Neural crest cell (in vitro differentiated cells): ENCODE results near the gene PRSS22. TPM values are rescaled to one million over a fixed set of nuclear protein-coding genes. Genes with fewer than 3 reads are reported as not detected.

Source experiments
- DNase-seq: peaks from one replicate; pipeline ENCODE4 v3.0.0; 2021; ENCODE audit warnings: low read depth, mixed read lengths, low spot score
- H3K27ac Mint-ChIP-seq: one replicate; pipeline ENCODE4 v1.8.0; 2021; ENCODE audit warnings: mild to moderate bottlenecking, mixed read lengths; ENCODE audit not compliant: unreplicated experiment
- H3K27me3 Mint-ChIP-seq: 2 replicates; pipeline ENCODE4 v1.8.0; 2021; ENCODE audit warnings: low read depth, mild to moderate bottlenecking, mixed read lengths
- H3K36me3 Mint-ChIP-seq: 2 replicates; pipeline ENCODE4 v1.8.0; 2021; ENCODE audit warnings: low read depth, mild to moderate bottlenecking, mixed read lengths
- H3K4me1 Mint-ChIP-seq: 2 replicates; pipeline ENCODE4 v1.8.0; 2021; ENCODE audit warnings: mixed read lengths
- H3K4me3 Mint-ChIP-seq: one replicate; pipeline ENCODE4 v1.8.0; 2021; ENCODE audit warnings: mild to moderate bottlenecking, mixed read lengths
- H3K9me3 Mint-ChIP-seq: 2 replicates; pipeline ENCODE4 v1.8.0; 2021; ENCODE audit warnings: mixed read lengths
- total RNA-seq: library from RNA; stranded (reverse); gene quantifications from 2 replicates; pipeline ENCODE4 v1.2.1, GENCODE V29; 2021
- TF ChIP-seq, protein P1 (sequence below): fragments of 200-600 bp; sonication (generic); conservative IDR thresholded peaks from 2 replicates; pipeline ENCODE4 v1.5.0; 2021; ENCODE audit warnings: antibody characterized with exemption, mild to moderate bottlenecking

The PRSS22 gene
- total RNA-seq, 1 donor from 2014 or later = not detected

DNA sequence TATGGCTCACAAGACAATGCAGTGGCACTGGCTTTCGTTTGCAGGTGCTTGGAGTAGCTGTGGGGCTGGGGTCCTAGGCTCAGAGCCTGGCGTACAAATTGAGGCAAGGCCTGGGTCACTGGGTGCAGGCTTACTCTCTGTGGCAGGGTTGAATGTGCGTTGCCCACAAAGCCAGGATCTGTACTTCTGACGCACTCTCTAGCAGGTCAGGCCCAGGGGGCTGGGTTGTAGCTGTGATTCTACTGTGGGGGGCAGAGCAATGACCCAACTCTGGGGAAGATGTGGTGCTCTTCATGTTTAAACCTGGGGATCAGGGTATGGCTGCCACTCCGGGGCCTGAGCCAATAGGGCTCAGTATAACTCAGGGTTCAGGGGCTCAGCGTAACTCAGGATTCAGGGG lies 47.3 kb downstream of the PRSS22 start:
- no peak overlapping the region for H3K4me3 Mint-ChIP-seq
- H3K27ac Mint-ChIP-seq = no peak overlapping the region
- H3K36me3 Mint-ChIP-seq = no peaks in the 10 kb centered on the region
- peaks cover 43% of the 10 kb centered on the region for H3K27me3 Mint-ChIP-seq
- no peak for DNase-seq
- H3K4me1 Mint-ChIP-seq = no peaks in the 10 kb centered on the region
- TF ChIP-seq, protein P1, sequence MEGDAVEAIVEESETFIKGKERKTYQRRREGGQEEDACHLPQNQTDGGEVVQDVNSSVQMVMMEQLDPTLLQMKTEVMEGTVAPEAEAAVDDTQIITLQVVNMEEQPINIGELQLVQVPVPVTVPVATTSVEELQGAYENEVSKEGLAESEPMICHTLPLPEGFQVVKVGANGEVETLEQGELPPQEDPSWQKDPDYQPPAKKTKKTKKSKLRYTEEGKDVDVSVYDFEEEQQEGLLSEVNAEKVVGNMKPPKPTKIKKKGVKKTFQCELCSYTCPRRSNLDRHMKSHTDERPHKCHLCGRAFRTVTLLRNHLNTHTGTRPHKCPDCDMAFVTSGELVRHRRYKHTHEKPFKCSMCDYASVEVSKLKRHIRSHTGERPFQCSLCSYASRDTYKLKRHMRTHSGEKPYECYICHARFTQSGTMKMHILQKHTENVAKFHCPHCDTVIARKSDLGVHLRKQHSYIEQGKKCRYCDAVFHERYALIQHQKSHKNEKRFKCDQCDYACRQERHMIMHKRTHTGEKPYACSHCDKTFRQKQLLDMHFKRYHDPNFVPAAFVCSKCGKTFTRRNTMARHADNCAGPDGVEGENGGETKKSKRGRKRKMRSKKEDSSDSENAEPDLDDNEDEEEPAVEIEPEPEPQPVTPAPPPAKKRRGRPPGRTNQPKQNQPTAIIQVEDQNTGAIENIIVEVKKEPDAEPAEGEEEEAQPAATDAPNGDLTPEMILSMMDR = no peak
- no peaks in the 10 kb centered on the region for H3K9me3 Mint-ChIP-seq

DNA sequence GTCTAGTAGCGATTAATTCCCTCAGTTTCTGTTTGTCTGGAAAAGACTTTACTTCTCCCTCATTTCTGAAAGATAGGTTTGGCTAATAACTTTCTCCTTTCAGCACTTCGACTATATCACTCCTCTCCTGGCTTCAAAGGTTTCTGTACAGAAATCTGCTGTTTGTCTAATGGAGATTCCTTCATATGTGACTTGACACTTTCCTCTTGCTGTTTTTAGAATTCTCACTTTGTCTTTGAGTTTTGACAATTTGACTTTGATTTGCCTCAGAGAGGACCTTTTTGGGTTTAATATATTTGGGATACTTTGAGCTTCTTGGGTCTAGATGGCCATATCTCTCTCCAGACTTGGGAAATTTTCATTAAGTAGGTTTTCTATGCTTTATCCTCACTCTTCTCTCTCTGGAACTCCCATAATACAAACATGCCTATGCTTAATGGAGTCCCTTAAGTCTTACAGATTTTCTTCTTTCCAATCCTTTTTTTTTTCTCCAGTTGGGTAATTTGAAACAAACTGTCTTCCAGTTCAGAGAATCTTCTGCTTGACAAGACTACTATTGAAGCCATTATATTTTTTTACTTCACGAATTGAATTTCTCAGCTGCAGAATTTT lies 48.7 kb downstream of the PRSS22 start:
- no peaks in the 10 kb centered on the region for H3K4me1 Mint-ChIP-seq
- no peak overlapping the region for H3K4me3 Mint-ChIP-seq
- TF ChIP-seq, protein P1 = no peak
- DNase-seq = no peak
- peaks cover 45% of the 10 kb centered on the region for H3K27me3 Mint-ChIP-seq
- H3K27ac Mint-ChIP-seq = no peak overlapping the region
- no peaks in the 10 kb centered on the region for H3K9me3 Mint-ChIP-seq
- H3K36me3 Mint-ChIP-seq = no peaks in the 10 kb centered on the region

DNA sequence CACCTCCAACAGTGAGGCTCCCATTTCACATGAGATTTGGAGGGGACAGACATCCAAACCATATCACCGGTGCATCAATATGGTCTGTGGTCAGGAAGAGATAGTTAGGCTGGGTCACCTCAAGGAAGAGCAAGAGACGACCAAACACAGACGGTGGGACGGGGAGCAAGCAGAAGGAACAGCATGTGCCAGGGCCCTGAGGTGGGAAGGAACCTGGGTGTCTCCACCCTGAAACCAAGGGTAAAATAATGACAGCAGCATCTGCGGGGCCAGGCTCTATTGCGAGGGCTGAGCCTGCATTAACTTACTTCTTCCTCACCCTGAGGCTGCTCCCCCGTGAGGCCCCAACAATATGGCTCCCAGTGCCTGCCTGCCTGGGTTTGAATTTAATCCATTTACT lies 49.8 kb downstream of the PRSS22 start:
- H3K9me3 Mint-ChIP-seq = peaks cover 5% of the 10 kb centered on the region
- no peaks in the 10 kb centered on the region for H3K36me3 Mint-ChIP-seq
- H3K27me3 Mint-ChIP-seq = peaks cover 50% of the 10 kb centered on the region
- DNase-seq = no peak
- no peaks in the 10 kb centered on the region for H3K4me1 Mint-ChIP-seq
- no peak overlapping the region for H3K4me3 Mint-ChIP-seq
- TF ChIP-seq, protein P1 = no peak
- H3K27ac Mint-ChIP-seq = no peak overlapping the region

DNA sequence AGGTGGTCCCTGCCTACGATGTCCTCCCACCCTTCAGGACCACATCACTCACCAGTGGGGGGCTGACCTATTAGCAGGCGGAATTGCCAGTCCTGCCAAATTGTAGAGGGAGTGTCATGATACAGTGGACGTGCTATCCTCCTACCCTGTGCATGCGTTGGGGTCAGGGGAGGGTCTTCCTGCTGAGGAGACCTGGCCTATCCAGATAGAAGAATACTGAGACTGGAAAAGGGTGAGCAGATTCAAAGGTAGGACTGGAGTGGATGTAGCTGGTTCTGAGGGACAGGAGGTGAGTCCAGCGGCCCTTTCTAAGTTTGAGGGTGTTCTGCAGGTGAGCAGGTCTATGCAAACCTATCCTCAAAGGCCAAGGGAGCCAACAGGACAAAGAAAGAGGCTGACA lies 51.7 kb downstream of the PRSS22 start:
- peaks cover 47% of the 10 kb centered on the region for H3K27me3 Mint-ChIP-seq

DNA sequence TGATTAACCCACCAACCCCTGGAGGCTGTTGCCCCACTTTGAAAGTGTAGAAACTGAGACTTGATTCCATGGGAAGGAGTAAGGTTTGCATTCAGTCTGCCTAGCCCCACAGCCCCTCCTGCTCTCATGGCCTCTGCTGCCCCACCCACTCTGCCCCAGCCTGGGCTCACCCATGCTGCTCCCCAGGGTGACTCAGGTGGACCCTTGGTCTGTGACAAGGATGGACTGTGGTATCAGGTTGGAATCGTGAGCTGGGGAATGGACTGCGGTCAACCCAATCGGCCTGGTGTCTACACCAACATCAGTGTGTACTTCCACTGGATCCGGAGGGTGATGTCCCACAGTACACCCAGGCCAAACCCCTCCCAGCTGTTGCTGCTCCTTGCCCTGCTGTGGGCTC lies 53.2 kb downstream of the PRSS22 start:
- DNase-seq = no peak
- Mint-ChIP-seq H3K36me3 (no peaks in the 10 kb centered on the region), H3K9me3 (peaks cover 7% of the 10 kb centered on the region), H3K4me3 (no peak overlapping the region), H3K4me1 (no peaks in the 10 kb centered on the region), H3K27ac (no peak overlapping the region), H3K27me3 (peaks cover 34% of the 10 kb centered on the region)
- TF ChIP-seq, protein P1 = no peak

More for the DNA sequence above, 51.7 kb downstream of the PRSS22 start:
- no peak overlapping the region for H3K27ac Mint-ChIP-seq
- DNase-seq = no peak
- no peak overlapping the region for H3K4me3 Mint-ChIP-seq
- peaks cover 7% of the 10 kb centered on the region for H3K9me3 Mint-ChIP-seq
- H3K36me3 Mint-ChIP-seq = no peaks in the 10 kb centered on the region
- H3K4me1 Mint-ChIP-seq = no peaks in the 10 kb centered on the region
- TF ChIP-seq, protein P1 = no peak
